ENCODE results near the gene KRT31. TPM values are rescaled to one million over a fixed set of nuclear protein-coding genes. Genes with fewer than 3 reads are reported as not detected.
"Not testable (repeated sequence)": the region's sequence is repeated elsewhere in the genome, so short reads cannot be mapped to it uniquely, and the experiment has no call there.

Gene KRT31
- polyA plus RNA-seq, 1 experiment, result not detected

- no peaks in the 10 kb centered on the region for H3K9me3 ChIP-seq (ENCODE audit: control insufficient read depth, insufficient read depth, low read length)
- no peak for DNase-seq (ENCODE audit: low read depth, low spot score)
- TF ChIP-seq CTCF (IDR thresholded peaks at IDR 0.05; ENCODE audit: low read depth, low read length), result no peak
- H3K27me3 ChIP-seq (ENCODE audit: control insufficient read depth, insufficient read depth, low read length), result no peaks in the 10 kb centered on the region
- ChIA-PET POLR2A (interaction anchor here (0.6 to 2.7 kb wide), 3 partner anchors 12 to 318 kb away, joined by 3 to 9 read pairs (median 3); partner anchors contain the start of gene EIF1), CTCF (interaction anchor here (0.6 to 3.6 kb wide), 4 partner anchors 9 to 145 kb away, joined by 3 to 19 read pairs (median 3); no protein-coding TSS in a partner anchor)
- H3K27ac ChIP-seq (ENCODE audit: low read depth, low read length), result no peak overlapping the region
- H3K4me3 ChIP-seq (ENCODE audit: low read depth, low read length), result no peak overlapping the region
Observed at GRCh38 chr17:41403404-41404023, 6.1 kb upstream of the KRT31 start.

- ChIA-PET CTCF (no interaction called here), POLR2A (no interaction called here)
- Histone ChIP-seq H3K9me3 (ENCODE audit: control insufficient read depth, insufficient read depth, low read length) (no peaks in the 10 kb centered on the region), H3K27ac (ENCODE audit: low read depth, low read length) (no peak overlapping the region), H3K4me3 (ENCODE audit: low read depth, low read length) (no peak overlapping the region), H3K27me3 (ENCODE audit: control insufficient read depth, insufficient read depth, low read length) (no peaks in the 10 kb centered on the region)
- no peak for TF ChIP-seq CTCF (IDR thresholded peaks at IDR 0.05; ENCODE audit: low read depth, low read length)
- no peak for DNase-seq (ENCODE audit: low read depth, low spot score)
Observed at GRCh38 chr17:41402161-41402560, 4.8 kb upstream of the KRT31 start.

GRCh38 chr17:41396340-41396739 is 1.1 kb downstream of the KRT31 start:
- POLR2A ChIA-PET, result interaction anchor here (0.7 kb wide), 1 partner anchor 16 kb away, joined by 3 read pairs; no protein-coding TSS in a partner anchor
- Histone ChIP-seq H3K4me3 (ENCODE audit: low read depth, low read length) (no peak overlapping the region), H3K27me3 (ENCODE audit: control insufficient read depth, insufficient read depth, low read length) (no peaks in the 10 kb centered on the region), H3K9me3 (ENCODE audit: control insufficient read depth, insufficient read depth, low read length) (no peaks in the 10 kb centered on the region), H3K27ac (ENCODE audit: low read depth, low read length) (no peak overlapping the region)
- CTCF ChIA-PET, result no interaction called here
- no peak for DNase-seq (ENCODE audit: low read depth, low spot score)
- TF ChIP-seq CTCF (IDR thresholded peaks at IDR 0.05; ENCODE audit: low read depth, low read length), result no peak

- TF ChIP-seq CTCF (IDR thresholded peaks at IDR 0.05; ENCODE audit: low read depth, low read length), result no peak
- CTCF ChIA-PET, result no interaction called here
- no peak for DNase-seq (ENCODE audit: low read depth, low spot score)
Observed at GRCh38 chr17:41395611-41396010, 1.8 kb downstream of the KRT31 start.

GRCh38 chr17:41395044-41395443 is 2.4 kb downstream of the KRT31 start:
- H3K27ac ChIP-seq (ENCODE audit: low read depth, low read length); H3K27me3 ChIP-seq (ENCODE audit: control insufficient read depth, insufficient read depth, low read length); POLR2A ChIA-PET; H3K4me3 ChIP-seq (ENCODE audit: low read depth, low read length); DNase-seq (ENCODE audit: low read depth, low spot score); H3K9me3 ChIP-seq (ENCODE audit: control insufficient read depth, insufficient read depth, low read length): not testable (repeated sequence)
- CTCF ChIA-PET, result interaction anchor here (0.6 kb wide), 1 partner anchor 8 kb away, joined by 3 read pairs; no protein-coding TSS in a partner anchor

More at GRCh38 chr17:41395611-41396010, 1.8 kb downstream of the KRT31 start:
- H3K4me3 ChIP-seq (ENCODE audit: low read depth, low read length), result no peak overlapping the region
- POLR2A ChIA-PET, result interaction anchor here (0.7 kb wide), 1 partner anchor 15 kb away, joined by 3 read pairs; no protein-coding TSS in a partner anchor
- H3K9me3 ChIP-seq (ENCODE audit: control insufficient read depth, insufficient read depth, low read length), result no peaks in the 10 kb centered on the region
- H3K27me3 ChIP-seq (ENCODE audit: control insufficient read depth, insufficient read depth, low read length), result no peaks in the 10 kb centered on the region
- H3K27ac ChIP-seq (ENCODE audit: low read depth, low read length), result no peak overlapping the region
